GM21423 (cell line): ENCODE results near the gene TRMT2A.

Experiments
- ATAC-seq: cut with Tn5 transposase; IDR thresholded peaks from one replicate; pipeline ENCODE4 v1.9.1; 2021; ENCODE audit warnings: mild to moderate bottlenecking, moderate library complexity; ENCODE audit not compliant: unreplicated experiment

Gene TRMT2A

DNA sequence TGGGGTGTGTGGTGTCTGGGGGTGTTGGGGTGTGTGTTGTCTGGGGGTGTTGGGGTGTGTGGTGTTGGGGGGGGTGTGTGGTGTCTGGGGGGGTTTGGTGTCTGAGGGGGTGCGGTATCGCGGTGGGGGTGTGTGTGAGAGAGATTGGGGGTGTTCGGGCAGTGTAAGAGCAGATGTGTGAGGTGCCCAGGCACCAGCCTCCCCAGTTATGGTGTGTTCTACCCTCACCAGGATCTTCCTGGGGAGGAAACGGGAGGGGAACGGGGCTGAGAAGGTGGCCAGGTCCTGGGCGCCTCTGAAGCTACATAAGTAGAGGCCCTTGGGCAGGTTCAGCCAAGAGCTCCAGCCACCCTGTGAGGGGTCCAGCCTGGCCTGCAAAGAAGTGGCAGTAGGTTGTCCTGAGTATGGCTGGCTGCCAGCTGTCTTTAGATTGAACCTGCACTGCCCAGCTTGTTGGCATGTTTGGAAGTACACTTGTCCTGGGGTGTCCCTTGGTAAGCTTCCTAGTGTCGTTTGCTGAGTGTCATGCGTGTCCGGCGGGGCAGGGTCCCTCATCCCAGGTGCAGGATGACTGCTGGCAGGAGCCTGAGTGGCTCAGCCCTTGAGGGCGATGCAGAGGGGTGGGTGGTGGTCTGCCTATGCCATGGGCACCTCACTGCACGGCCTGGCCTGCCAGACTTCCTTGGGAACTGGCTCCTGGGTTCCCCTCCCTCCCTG, 6.5 kb upstream of the TRMT2A start:
- ATAC-seq: no peak

DNA sequence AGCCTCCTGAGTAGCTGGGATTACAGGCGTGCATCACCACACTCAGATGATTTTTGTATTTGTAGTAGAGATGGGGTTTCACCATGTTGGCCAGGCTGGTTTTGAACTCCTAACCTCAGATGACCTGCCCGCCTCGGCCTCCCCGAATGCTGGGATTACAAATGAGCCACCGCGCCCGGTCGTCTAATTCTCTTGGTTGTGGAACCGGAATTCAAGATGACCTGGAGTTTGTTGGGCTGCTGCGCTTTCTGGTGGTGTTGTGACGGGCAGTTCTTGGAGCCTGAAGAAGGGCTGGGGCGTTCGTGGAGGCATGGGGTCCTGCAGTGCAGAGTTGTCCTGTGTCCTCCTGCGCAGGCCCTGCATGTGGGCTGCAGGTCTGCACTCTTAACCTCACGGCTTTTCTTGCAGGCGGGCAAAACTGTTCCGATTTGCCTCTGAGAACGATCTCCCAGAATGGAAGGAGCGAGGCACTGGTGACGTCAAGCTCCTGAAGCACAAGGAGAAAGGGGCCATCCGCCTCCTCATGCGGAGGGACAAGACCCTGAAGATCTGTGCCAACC, 4.9 kb upstream of the TRMT2A start:
- no peak for ATAC-seq

DNA sequence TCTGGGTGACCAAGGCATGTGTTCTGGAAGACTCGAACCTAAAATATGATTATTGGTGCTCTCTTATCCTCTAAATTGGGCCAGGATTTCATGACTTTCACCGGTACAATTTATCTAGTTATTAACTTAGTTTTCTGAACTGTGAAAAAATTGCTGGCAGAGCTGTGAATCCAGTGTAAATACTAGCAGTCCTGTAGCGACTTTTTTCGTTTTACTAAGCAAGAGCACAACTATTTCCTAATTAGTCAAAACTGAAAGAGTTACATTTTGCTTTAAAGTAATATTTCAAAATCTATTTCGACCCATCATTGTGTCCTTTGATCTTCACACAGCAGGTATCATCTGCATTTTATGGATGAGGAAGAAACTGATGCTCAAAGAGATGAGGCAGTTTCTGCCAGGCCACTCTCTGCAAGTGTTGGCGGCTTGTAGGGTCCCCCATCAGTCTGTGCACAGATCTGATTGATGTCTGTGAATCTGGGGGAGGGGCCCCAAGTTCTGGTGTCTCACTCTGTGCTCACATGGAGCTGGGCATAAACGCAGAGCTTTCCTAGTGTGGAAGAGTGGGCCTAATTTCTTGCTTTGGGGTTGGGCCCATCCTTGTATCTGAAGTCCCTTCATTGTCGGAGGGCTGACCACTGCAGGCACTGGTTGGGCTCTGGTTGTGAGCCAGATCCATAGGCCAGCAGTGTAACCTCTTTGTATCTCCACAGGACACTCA, 1.4 kb upstream of the TRMT2A start:
- no peak for ATAC-seq

DNA sequence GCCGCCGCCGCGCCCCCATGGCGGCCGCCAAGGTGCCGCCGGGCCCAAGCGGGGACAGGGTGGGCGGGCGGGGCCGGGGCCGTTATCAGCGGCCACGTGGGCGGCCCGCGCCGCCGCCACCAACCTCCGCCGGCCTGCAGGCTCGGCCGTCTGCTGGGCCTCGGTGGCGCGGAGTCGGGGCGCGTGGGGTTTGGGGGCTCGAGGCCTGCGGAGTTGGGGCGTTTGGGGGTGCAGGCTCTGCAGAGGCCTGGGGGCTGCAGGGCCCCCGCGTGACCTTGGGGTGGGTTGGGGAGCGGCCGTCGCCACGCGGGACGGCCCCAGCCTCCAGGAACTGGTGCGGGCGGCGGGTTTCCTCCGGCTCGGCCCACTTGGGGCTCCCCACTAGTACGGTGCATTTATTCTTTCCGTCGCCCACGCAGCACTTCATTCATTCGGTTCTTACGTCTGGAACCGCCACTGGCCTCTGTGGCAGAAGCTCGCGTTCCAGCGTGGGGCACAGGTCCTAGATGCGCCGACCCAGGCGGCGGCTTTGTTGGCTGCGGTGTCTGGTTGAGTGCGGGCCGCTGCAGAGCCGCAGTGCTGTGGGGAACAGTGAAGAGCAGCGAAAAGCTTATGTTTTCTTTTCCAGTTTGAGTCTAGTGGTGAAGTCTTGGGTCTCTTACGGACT, 740 bp upstream of the TRMT2A start:
- ATAC-seq: peak; percentile 15

DNA sequence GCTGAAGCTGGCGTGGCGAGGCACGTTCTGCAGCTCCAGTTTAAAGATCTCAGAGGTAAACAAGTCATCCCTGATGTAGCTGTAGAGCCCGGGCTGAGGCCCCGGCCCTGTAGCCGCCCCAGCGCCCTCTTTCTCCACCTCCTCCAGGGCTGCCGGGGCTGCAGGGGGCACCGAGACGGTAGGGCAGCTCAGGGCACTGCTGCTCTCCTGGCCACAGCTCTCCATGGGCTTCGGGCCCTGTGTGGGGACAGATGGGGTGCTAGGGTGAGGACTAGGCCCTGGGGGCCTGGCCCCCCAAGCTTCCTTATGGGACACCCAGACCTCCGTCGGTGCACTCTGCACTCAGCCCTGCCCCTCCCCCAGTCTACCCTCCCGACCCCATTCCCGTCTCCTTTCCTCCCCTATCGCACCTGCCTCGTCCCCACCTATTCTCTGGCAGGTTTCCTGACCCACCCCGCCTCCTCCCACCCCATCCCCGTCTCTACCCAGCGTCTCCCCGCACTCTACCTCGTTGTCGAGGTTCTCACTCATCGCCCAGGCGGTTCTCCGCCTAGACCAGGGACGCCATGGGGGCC, 563 bp downstream of the TRMT2A start:
- no peak for ATAC-seq

DNA sequence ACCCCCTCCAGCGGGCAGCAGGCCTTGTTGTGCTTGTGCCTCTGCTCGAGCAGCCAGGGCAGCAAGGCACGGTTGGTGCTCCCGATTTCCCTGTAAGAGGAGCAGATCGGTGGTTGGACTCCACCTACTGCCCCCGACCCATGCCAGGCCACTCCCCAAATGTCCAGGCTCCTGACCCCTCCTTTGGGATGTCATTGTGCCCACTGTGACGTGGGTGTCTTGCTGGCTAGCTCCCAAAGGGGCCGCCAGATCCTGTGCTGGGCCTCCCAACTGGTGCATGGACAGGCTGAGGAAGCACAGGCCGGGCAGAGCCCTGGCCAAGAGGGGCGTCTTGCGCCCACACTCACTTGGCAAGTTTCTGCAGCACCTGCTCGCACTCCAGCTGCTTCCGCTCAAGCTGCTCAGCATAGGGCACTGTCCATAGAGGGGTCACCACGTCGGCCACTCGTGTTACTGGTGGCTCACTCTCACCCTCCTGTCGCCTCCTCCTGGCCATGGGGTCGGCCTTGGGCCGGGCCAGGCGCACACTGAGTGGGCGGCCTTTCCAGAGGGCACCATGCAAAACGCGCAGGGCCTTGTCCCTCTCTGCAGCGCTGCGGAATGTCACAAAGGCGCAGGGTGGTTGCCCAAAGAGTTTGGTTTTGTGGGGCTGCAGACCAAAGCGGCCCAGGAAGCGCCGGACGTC, 1.2 kb downstream of the TRMT2A start, which contains the start of gene RANBP1:
Gene RANBP1, plus strand, starts transcription at position 414 of the 685 bp plus-strand sequence. Its CDS starts 81 bp downstream, at position 495.
- no peak for ATAC-seq

DNA sequence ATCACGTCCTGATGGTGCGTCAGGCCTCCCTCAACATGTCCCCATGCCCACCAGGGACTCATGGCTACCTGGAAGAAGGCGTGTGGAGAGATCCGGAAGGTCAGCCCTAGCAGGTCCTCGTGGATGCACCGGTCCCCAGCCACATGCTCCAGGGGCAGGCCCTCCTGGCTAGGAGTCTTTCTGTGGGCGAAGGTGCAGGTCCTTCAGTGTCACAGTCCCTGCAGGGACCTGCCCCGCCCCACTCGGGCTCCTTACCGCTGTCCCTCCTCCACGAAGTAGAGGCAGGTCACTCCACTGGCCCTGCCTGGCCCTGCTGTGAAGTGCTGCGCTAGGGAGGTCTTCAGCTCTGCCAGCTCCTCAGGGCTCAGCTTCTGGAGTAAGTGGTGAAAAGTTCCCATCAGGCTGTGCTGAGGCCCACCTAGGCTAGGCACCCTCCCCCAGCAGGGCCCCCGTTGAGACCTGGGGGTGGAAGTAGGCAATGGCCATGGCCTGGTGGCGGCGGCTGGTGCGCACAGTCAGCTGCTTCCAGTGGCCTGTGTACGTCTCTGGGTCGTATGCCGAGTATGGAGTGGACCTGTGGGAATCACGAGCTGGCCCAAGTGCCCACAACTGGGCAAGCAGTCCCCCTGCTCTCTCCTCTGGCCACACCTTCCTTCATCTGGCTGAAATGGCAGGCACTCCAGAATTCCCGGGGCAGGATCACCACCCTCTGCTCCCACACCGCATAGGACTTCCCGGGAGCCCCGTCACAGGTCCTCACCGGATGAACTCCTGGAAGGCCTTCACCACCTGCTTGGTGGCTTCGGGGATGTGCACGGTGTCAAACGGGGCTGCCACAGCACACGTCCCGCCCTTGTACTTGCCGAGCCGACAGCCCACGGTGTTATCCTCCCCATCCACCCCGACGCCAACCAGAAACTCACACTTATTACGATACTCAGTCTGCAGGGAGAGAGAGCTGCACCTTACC, 2.2 kb downstream of the TRMT2A start:
- no peak for ATAC-seq

DNA sequence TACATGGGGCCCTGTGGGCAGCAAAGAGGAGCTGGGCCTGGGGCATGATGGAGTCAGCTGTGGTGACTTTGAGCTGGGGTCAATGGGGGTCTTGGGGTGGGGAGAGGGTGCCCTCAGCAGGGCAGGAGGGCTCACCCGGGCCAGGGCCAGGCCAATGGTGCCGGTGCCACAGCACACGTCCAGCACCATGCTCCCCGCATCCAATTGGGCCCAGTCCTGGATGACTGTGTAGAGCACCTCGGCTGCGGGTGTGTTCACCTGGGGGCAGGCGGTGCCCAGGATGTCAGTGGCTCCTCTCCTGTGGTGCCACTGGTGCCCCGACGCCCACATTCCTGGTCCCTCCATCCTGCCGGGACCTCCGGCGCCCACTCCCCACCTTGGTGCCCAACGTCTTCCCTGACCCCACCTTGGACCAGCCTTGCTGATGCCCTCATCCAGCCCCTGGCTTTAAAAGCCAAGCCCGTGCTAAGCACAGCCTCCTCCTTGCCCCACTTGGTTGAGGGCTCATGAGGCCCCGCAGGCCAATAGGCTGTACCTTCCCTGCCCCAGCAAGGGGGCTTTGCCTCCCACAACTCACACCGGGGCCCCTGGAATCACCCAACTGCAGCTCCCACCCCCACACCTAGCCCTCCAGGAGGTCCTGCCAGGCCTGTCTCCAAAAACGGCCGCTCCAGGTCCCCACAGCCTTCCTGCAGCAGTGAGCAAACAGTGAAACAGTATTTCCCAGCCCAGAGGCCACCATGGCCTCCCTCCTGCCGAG, 3.3 kb downstream of the TRMT2A start:
- no peak for ATAC-seq

DNA sequence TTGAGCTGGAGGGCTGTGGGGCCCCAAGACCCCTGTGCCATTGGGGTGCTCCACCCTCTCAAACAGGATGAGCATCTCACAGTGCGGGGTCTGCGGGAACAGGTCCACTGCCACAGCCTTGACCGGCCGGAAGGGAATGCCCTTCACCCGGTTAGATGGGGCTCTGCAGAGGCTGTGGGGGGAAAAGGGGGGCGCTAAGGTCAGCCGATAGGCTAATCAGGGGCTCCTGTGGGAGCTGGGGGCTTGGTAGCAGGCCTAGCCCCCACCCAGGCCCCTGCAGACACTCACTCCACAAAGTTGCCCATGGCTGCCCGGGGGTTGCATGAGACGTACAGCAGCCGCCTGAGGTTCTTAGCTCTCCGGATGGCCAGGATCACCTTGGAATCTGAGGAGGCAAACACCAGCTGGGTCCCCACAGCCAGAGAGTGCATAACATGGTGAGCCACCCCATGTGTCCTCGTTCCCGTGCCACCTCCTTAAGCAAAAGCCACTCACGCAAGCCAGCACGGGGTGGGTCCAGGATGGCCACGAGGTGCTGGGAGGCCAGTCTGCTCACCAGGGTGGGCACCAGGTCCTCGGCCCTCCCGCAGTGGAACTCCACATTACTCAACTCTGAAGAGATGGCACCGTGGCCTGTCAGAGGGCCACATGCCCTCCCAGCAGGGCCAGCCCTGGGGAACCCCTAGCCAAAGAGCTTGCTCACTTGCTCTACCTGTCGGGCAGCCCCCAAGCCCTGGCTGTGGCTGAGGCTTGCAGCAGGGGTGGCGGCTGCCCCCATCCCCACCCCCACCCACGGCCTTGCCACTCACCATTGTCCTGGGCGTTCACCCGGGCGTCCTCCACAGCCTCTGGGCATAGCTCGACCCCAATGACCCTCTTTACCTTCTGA, 4.2 kb downstream of the TRMT2A start:
- no peak for ATAC-seq

DNA sequence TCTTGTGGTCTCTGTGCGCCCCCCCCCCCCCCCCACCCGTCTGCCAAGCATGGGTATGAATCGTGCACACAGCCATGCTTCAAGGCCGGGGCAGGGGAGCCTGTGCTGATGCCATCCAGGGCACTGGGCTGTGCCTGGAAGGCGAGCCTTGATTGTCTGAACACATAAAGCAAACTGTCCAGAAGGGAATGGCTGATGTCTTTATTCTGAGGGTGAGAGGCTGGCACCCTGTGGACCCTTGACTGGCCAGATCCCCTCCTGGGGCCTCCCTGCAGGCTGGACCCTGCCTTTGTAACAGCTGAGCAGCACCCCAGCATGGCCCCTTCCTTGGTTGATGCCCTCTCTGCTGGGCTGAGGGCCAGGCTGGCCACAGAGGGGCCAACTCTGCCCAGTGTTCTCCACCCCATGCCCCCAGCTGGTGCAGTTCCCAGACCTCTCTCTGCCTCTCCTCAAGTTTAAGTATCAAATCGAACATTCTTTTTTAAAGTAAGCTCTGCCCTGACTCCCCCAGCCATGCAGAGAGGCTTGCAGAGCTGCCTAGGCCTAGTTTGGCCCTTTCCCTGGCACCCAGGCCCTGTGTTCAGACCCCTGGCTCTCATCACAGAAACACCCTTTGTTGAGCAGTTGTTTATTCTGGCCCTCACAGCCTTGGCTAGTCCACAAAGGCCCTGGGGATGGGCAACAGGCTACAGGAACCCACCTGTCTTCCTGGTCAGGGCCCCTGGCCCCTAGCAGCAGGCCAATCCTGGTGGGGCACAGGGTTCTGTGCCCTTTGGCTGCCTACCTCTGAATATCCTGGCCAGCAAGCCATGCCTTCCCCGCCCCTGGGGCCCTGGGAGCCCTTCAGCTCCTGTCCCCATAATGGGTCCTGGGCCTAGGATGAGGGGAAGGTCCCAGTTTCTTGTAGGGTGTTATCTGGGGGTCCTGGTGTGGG, 5.1 kb downstream of the TRMT2A start:
- ATAC-seq: no peak

DNA sequence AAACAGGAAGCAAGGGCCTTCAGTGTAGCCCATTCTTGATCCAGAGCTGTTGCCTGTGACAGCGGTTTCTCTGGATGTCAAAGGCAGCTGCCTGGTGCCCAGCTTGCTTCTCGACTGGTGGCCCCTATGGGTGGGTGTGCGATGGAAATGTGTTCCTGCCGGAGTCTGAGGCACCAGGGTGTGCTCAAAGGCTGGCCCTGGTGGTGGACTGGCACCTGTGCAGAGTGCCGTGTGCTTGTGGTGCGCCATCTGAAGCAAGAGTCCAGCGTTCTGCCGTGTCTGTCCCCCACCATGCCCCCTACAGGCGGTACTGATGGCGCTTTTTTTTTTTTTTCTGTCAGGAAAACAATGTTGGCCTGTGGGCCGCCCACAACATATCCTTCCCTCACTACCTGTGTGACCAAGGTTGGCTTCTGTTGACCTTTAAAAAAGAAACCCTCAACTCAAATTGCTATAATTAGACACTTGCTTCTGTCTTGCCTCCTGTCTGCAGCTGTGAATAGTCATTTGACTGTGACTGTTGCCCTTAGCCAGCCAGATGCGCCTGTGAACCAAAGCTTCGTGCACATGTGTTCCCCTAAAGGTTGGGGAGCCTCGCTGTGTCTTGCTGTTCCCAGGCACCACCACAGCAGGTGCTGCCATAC, 5.9 kb downstream of the TRMT2A start:
- ATAC-seq: no peak

DNA sequence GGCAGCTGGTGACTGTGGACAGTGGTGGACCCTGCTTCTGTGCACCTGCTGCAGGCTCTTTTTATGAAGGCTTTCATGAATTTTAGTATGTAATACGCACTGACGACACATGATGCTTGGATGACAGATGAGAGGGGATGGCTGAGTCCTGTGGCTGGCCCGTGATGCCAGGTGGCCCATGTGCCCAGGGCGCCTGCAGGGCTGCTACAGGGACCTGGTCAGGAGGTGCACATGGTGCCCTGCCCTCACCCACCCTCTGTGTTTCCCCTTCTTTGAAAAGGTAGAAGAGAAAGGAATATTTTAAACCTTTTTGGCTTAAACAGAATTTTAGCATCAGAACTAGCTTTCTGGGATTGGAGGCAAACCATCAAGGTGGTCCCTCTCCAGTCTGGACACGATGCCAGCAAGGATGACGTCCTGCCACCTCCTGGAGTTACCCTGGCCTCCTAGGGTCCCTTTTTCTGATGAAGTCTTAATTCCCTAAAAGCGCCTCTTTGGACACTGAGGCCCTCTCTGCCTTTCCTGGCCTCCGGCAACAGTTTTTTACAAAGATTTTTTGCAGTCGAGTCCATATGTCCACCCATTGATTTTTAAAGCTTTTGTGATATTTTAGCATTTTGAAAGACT, 6.6 kb downstream of the TRMT2A start:
- ATAC-seq: no peak

DNA sequence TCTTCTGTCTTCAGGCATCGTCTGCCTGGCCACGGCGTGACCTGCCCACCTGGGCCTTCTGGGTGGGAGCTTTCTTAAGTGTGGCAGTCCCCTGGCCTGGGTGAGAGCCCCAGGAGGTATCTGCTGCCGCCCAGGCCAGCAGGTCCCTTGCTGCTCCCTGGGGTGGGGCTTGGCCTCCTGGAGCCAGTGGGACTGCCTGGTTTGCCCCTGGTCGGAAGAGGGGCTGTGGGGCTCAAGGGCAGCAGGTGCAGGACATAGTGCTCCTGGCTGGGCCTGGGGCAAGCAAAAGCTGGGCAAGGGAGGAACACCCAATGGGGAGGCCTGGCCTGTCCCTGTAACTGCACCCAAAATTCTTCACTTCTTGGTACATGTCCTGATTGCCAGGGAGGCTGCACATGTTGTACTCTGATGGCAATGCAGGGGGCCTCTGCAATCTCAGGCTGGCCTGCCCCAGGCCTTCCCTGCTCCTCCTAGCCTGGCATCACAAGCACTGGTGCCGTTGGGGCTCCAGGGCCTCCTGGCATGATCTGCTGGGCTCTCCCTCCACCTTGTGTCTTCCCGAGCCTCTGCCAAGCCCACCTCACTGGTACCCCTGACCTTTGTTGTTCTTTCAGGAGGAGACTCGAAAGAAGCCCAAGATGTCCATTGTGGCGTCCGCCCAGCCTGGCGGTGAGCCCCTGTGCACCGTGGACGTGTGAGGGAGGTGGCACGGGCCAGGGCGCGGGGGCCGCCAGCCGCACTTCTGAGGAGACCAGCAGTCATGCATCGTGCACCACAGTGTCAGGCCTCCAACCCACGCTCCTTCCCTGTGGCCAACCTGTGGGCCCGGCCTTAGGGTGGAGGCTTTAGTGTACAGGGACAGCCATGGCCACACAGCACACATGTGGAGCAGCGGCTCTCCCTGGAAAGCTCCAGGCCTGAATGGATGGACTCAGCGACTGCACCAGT, 7.3 kb downstream of the TRMT2A start:
- ATAC-seq: no peak

DNA sequence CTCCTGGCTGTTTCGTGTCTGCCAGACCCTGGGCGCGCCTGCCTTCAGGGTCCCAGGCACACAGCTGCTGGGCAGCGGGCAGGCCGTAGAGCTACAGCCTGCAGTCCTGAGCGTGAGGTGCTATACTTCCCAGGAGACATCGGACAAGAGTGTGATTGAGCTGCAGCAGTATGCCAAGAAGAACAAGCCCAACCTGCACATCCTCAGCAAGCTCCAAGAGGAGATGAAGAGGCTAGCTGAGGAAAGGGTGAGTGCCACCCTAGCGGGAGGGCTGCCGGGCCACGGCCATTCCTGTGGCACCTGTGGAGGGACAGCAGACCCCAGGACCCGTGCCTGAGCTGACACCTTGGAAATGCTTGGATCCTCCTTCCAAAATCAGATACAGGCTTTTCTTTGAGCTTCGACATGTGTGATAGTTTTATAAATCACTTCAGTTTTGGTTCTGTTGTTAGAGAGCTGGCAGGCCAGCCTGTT, 8.2 kb downstream of the TRMT2A start:
- no peak for ATAC-seq
